Measurements from ENCODE around the gene SPEG. TPM values are rescaled to one million over a fixed set of nuclear protein-coding genes. Genes with fewer than 3 reads are reported as not detected.

The SPEG gene
- total and polyA plus RNA-seq, 2 of the 13 experiments (the other 11 are each of a cell fraction or from before 2014, with no cell fraction given) = 0.18 to 0.24 TPM

DNA sequence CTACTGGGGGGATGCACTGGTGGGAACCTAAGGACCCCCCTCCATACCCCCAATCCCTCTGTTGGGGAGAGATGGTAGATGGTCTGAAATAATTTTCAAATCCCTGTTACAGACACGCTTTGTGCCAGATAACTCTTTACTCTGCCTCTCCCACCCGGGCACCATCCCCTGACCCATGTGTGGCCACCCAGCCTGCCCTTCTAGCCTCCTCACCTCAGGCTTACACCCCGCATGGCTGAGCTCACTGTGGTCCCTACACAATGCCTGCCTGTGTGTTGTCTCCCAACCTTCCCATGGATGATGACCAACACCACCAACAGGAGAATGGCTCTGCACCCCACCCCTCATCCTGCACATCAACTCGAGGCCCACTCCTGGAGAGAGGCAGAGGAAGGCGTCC, 15.0 kb downstream of the SPEG start (continued):
- no peak for TF ChIP-seq SAFB2 (CRISPR knock-in tag; IDR thresholded peaks at IDR 0.05; ENCODE audit: borderline replicate concordance, low read depth)

DNA sequence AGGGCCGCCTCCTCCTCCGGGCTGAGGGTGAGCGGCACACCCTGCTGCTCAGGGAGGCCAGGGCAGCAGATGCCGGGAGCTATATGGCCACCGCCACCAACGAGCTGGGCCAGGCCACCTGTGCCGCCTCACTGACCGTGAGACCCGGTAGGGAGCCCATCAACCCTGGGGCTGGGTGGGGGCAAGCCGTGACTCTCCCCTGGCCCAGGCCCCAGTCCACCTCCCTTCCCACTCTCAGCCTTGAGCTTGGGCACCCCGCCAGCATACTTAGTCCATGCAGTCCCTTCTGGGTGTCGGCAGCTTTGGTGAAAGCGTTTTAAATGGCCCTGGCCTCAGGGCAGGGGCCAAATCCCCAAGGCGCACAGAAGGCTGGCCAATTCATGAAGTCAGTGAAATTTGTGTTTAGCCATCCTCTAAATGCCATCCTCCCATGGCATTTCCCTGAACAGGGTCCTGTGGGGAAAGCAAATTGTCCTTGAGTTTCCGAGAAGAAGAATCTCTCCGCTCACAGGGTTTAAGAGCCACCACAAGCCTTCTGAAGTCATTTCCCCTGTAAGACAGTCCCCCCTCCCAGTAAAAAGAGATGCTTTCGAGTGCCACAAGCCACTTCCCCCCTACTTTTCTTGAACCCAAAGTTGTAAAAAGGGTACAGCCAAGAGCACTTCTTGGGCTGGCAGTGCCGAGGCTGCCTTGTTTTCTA, 17.2 kb downstream of the SPEG start:
- no TSS peak for BruUV-seq (replicated peaks)
- peaks cover 43 to 88% of the 10 kb centered on the region in 2 experiments for H3K27me3 ChIP-seq (ENCODE audit: control insufficient read depth in 1 of 2, insufficient read depth in 2 of 2, low read length in 2 of 2)
- 25% methylated on average over 9 of the region's 18 CpGs for WGBS (ENCODE audit: low lambda C conversion rate)
- no peaks in the 10 kb centered on the region for H3K36me3 ChIP-seq (replicated peaks in 1 of 2; ENCODE audit: control insufficient read depth in 1 of 2, insufficient read depth in 2 of 2, low read length in 2 of 2)
- no peak for ATAC-seq
- POLR2A ChIA-PET = no interaction called here
- no peaks in the 10 kb centered on the region for H3K9me3 ChIP-seq (ENCODE audit: low read length)
- H4K20me1 ChIP-seq (ENCODE audit: insufficient read depth, low read length) = no peaks in the 10 kb centered on the region
- intact Hi-C loops (cut with micrococcal nuclease; ENCODE audit: unreplicated experiment) = loop anchor here (1.0 kb wide), 1 partner anchor 42 kb away; no protein-coding TSS in a partner anchor
- no peak overlapping the region for H3K9ac ChIP-seq (ENCODE audit: insufficient read depth, low read depth, low read length)
- no peak for FAIRE-seq
- H3K4me3 ChIP-seq (replicated peaks in 1 of 3; ENCODE audit: insufficient read depth in 1 of 3, low read depth in 2 of 3, low read length in 3 of 3) = no peak overlapping the region
- no peak overlapping the region for H3K27ac ChIP-seq (ENCODE audit: extremely low read length, insufficient read depth, low read length)
- no peak overlapping the region for H3K4me2 ChIP-seq (ENCODE audit: low read depth, low read length)
- in situ Hi-C loops (cut with HindIII; ENCODE audit: extremely low pct_ligation_motif_present, low pct_unique_long_range_greater_than_20kb) = no loop called here
- DNase-seq (ENCODE audit: low spot score) = no peak
- no peak overlapping the region for H2AFZ ChIP-seq (ENCODE audit: low read length)
- CTCF ChIA-PET (ENCODE audit: low intra/inter-chr PET ratio, low total read pairs) = no interaction called here
- H3K79me2 ChIP-seq (ENCODE audit: insufficient read depth, low read length) = no peaks in the 10 kb centered on the region
- no peaks in the 10 kb centered on the region for H3K4me1 ChIP-seq (ENCODE audit: insufficient read depth, low read length)
- TF ChIP-seq SP1 (IDR thresholded peaks at IDR 0.05) (no peak), SP1 (CRISPR knock-in tag; IDR thresholded peaks at IDR 0.05) (no peak), ZNF768 (CRISPR knock-in tag; IDR thresholded peaks at IDR 0.05) (no peak), ZNF468 (CRISPR knock-in tag; IDR thresholded peaks at IDR 0.05) (no peak), CHCHD3 (CRISPR knock-in tag; IDR thresholded peaks at IDR 0.05) (no peak), RFX5 (IDR thresholded peaks at IDR 0.05; ENCODE audit: low read depth, low read length) (no peak), RBFOX2 (IDR thresholded peaks at IDR 0.05; ENCODE audit: low read depth, low read length) (no peak), ZNF124 (CRISPR knock-in tag; IDR thresholded peaks at IDR 0.05) (no peak), ZSCAN30 (CRISPR knock-in tag; IDR thresholded peaks at IDR 0.05) (no peak), ZNF619 (CRISPR knock-in tag; IDR thresholded peaks at IDR 0.05) (no peak), ZNF546 (CRISPR knock-in tag; conservative IDR thresholded peaks at IDR 0.05) (no peak), SIN3B (IDR thresholded peaks at IDR 0.05; ENCODE audit: low read length) (no peak)
- TF ChIP-seq, protein P1, sequence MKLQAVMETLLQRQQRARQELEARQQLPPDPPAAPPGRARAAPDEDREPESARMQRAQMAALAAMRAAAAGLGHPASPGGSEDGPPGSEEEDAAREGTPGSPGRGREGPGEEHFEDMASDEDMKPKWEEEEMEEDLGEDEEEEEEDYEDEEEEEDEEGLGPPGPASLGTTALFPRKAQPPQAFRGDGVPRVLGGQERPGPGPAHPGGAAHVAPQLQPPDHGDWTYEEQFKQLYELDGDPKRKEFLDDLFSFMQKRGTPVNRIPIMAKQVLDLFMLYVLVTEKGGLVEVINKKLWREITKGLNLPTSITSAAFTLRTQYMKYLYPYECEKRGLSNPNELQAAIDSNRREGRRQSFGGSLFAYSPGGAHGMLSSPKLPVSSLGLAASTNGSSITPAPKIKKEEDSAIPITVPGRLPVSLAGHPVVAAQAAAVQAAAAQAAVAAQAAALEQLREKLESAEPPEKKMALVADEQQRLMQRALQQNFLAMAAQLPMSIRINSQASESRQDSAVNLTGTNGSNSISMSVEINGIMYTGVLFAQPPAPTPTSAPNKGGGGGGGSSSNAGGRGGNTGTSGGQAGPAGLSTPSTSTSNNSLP (IDR thresholded peaks at IDR 0.05; ENCODE audit: low read depth, low read length) = no peak
- TF ChIP-seq, protein P2, sequence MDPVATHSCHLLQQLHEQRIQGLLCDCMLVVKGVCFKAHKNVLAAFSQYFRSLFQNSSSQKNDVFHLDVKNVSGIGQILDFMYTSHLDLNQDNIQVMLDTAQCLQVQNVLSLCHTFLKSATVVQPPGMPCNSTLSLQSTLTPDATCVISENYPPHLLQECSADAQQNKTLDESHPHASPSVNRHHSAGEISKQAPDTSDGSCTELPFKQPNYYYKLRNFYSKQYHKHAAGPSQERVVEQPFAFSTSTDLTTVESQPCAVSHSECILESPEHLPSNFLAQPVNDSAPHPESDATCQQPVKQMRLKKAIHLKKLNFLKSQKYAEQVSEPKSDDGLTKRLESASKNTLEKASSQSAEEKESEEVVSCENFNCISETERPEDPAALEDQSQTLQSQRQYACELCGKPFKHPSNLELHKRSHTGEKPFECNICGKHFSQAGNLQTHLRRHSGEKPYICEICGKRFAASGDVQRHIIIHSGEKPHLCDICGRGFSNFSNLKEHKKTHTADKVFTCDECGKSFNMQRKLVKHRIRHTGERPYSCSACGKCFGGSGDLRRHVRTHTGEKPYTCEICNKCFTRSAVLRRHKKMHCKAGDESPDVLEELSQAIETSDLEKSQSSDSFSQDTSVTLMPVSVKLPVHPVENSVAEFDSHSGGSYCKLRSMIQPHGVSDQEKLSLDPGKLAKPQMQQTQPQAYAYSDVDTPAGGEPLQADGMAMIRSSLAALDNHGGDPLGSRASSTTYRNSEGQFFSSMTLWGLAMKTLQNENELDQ (CRISPR knock-in tag; IDR thresholded peaks at IDR 0.05; ENCODE audit: borderline replicate concordance) = no peak
- TF ChIP-seq, protein P3, sequence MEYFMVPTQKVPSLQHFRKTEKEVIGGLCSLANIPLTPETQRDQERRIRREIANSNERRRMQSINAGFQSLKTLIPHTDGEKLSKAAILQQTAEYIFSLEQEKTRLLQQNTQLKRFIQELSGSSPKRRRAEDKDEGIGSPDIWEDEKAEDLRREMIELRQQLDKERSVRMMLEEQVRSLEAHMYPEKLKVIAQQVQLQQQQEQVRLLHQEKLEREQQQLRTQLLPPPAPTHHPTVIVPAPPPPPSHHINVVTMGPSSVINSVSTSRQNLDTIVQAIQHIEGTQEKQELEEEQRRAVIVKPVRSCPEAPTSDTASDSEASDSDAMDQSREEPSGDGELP (IDR thresholded peaks at IDR 0.05; ENCODE audit: borderline replicate concordance, low read depth) = no peak
- TF ChIP-seq, protein P4, sequence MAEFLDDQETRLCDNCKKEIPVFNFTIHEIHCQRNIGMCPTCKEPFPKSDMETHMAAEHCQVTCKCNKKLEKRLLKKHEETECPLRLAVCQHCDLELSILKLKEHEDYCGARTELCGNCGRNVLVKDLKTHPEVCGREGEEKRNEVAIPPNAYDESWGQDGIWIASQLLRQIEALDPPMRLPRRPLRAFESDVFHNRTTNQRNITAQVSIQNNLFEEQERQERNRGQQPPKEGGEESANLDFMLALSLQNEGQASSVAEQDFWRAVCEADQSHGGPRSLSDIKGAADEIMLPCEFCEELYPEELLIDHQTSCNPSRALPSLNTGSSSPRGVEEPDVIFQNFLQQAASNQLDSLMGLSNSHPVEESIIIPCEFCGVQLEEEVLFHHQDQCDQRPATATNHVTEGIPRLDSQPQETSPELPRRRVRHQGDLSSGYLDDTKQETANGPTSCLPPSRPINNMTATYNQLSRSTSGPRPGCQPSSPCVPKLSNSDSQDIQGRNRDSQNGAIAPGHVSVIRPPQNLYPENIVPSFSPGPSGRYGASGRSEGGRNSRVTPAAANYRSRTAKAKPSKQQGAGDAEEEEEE (CRISPR knock-in tag; IDR thresholded peaks at IDR 0.05; ENCODE audit: borderline replicate concordance) = no peak
